ENCODE results near the gene ATRAID. TPM values are rescaled to one million over a fixed set of nuclear protein-coding genes. Genes with fewer than 3 reads are reported as not detected.

Gene ATRAID
- total RNA-seq, 1 experiment from 2014 or later = 104 TPM

GRCh38 chr2:27264753-27265535 lies 53.1 kb downstream of the ATRAID start:
- H3K27ac Mint-ChIP-seq (ENCODE audit: unreplicated experiment) = no peak overlapping the region
- H3K27me3 Mint-ChIP-seq (ENCODE audit: unreplicated experiment) = peaks cover 24% of the 10 kb centered on the region

GRCh38 chr2:27265536-27265870 lies 53.7 kb downstream of the ATRAID start:
- Mint-ChIP-seq H3K36me3 (ENCODE audit: insufficient read depth, unreplicated experiment) (peaks cover 12% of the 10 kb centered on the region), H3K4me3 (ENCODE audit: low read depth, unreplicated experiment) (no peak overlapping the region), H3K27ac (ENCODE audit: unreplicated experiment) (no peak overlapping the region), H3K9me3 (ENCODE audit: low read depth, unreplicated experiment) (no peaks in the 10 kb centered on the region), H3K4me1 (ENCODE audit: low read depth, unreplicated experiment) (peaks cover 7% of the 10 kb centered on the region), H3K27me3 (ENCODE audit: unreplicated experiment) (peaks cover 19% of the 10 kb centered on the region)
- no peak for DNase-seq
- no TSS peak for BruUV-seq (replicated peaks)
- CTCF ChIA-PET = interaction anchor here (0.7 to 2.3 kb wide), 5 partner anchors 14 to 156 kb away, joined by 3 to 14 read pairs (median 4); partner anchors contain the start of gene TRIM54
- intact Hi-C loops (cut with micrococcal nuclease; ENCODE audit: unreplicated experiment) = no loop called here
- TF ChIP-seq CTCF (IDR thresholded peaks at IDR 0.05; ENCODE audit: unreplicated experiment) = no peak

More at GRCh38 chr2:27264753-27265535, 53.1 kb downstream of the ATRAID start:
- TF ChIP-seq CTCF (IDR thresholded peaks at IDR 0.05; ENCODE audit: unreplicated experiment) = peak; percentile 67
- H3K4me3 Mint-ChIP-seq (ENCODE audit: low read depth, unreplicated experiment) = peak overlapping the region; percentile 67
- CTCF ChIA-PET = interaction anchor here (0.7 to 2.3 kb wide), 5 partner anchors 15 to 156 kb away, joined by 3 to 14 read pairs (median 4); partner anchors contain the start of gene TRIM54
- H3K4me1 Mint-ChIP-seq (ENCODE audit: low read depth, unreplicated experiment) = peaks cover 7% of the 10 kb centered on the region
- peaks cover 12% of the 10 kb centered on the region for H3K36me3 Mint-ChIP-seq (ENCODE audit: insufficient read depth, unreplicated experiment)
- H3K9me3 Mint-ChIP-seq (ENCODE audit: low read depth, unreplicated experiment) = no peaks in the 10 kb centered on the region
- BruUV-seq (replicated peaks) = no TSS peak
- intact Hi-C loops (cut with micrococcal nuclease; ENCODE audit: unreplicated experiment) = no loop called here
- DNase-seq = peak; percentile 87

Other genes starting within 250 kb of the ATRAID start
- gene MAPRE3, start 241.4 kb upstream of the ATRAID start, total RNA-seq (2022) = 11.1 and 13.9 TPM in 2 replicates
- gene TMEM214, start 179.1 kb upstream of the ATRAID start, total RNA-seq (2022) = 75.9 and 79.6 TPM in 2 replicates
- gene AGBL5, start 160.4 kb upstream of the ATRAID start, total RNA-seq (2022) = 20.2 and 25.2 TPM in 2 replicates
- 163 and 172 TPM in 2 replicates for gene OST4, start 140.4 kb upstream of the ATRAID start, total RNA-seq (2022)
- 0.12 and 0.19 TPM in 2 replicates for gene EMILIN1, start 133.4 kb upstream of the ATRAID start, total RNA-seq (2022)
- 2.0 and 4.2 TPM in 2 replicates for gene KHK, start 125.3 kb upstream of the ATRAID start, total RNA-seq (2022)
- gene CGREF1, start 92.9 kb upstream of the ATRAID start, total RNA-seq (2022) = 3.7 and 9.3 TPM in 2 replicates
- gene ABHD1, start 88.2 kb upstream of the ATRAID start, total RNA-seq (2022) = 0.56 and 0.64 TPM in 2 replicates
- gene PREB, start 77.4 kb upstream of the ATRAID start, total RNA-seq (2022) = 54.0 and 60.1 TPM in 2 replicates
- not detected in 2 replicates for gene PRR30, start 72.6 kb upstream of the ATRAID start, total RNA-seq (2022)
- gene TCF23, start 63.0 kb upstream of the ATRAID start, total RNA-seq (2022) = not detected in 2 replicates
- gene SLC5A6, start 227 bp downstream of the ATRAID start, total RNA-seq (2022) = 39.6 and 42.3 TPM in 2 replicates
- gene CAD, start 5.3 kb downstream of the ATRAID start, total RNA-seq (2022) = 68.2 and 71.6 TPM in 2 replicates
- gene SLC30A3, start 51.0 kb downstream of the ATRAID start, total RNA-seq (2022) = 0.24 TPM in 1 of 2 replicates, not detected in the other
- not detected in 2 replicates for gene DNAJC5G, start 63.4 kb downstream of the ATRAID start, total RNA-seq (2022)
- gene TRIM54, start 70.4 kb downstream of the ATRAID start, total RNA-seq (2022) = 0.99 and 2.3 TPM in 2 replicates
- gene UCN, start 96.4 kb downstream of the ATRAID start, total RNA-seq (2022) = 4.6 and 6.6 TPM in 2 replicates
- gene MPV17, start 111.1 kb downstream of the ATRAID start, total RNA-seq (2022) = 77.4 and 84.5 TPM in 2 replicates
- gene GTF3C2, start 144.7 kb downstream of the ATRAID start, total RNA-seq (2022) = 83.8 and 85.4 TPM in 2 replicates
- gene EIF2B4, start 158.3 kb downstream of the ATRAID start, total RNA-seq (2022) = 42.0 and 43.7 TPM in 2 replicates
- 85.3 and 96.9 TPM in 2 replicates for gene SNX17, start 158.6 kb downstream of the ATRAID start, total RNA-seq (2022)
- gene ZNF513, start 168.7 kb downstream of the ATRAID start, total RNA-seq (2022) = 10.6 and 13.1 TPM in 2 replicates
- gene PPM1G, start 197.6 kb downstream of the ATRAID start, total RNA-seq (2022) = 118 and 121 TPM in 2 replicates
- 58.2 and 60.5 TPM in 2 replicates for gene NRBP1, start 216.6 kb downstream of the ATRAID start, total RNA-seq (2022)
- gene KRTCAP3, start 230.3 kb downstream of the ATRAID start, total RNA-seq (2022) = 71.8 and 74.0 TPM in 2 replicates

All from Calu3 (cell line).